ENCODE results near the gene NAALADL2. TPM values are rescaled to one million over a fixed set of nuclear protein-coding genes. Genes with fewer than 3 reads are reported as not detected.

NAALADL2 gene
- total and polyA plus RNA-seq, 2 donors (not counting 1 experiment from before 2014, with no cell fraction given), result not detected

DNA sequence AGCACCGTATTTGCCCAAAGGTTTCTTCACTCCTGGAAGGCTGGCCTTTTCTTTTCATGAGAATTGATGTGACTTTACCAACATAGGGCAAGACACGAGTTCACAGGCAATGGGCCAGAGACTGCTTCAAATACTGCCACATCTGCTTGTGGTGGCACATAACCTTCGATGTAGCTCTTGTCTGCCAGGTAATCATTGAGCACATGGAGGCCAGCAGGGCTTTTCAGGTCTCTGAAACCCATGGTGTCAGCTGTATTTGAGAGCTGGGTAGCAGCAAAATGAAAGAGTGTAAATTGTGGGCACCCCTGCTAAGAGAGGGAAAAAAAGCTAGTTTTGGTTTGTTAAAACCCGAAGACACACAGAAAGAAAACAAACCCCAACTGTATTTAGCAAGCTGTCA lies 200.7 kb downstream of the NAALADL2 start:
- H3K27me3 Mint-ChIP-seq, result no peaks in the 10 kb centered on the region
- ChIA-PET CTCF (no interaction called here), POLR2A (no interaction called here)
- Histone ChIP-seq H3K79me2 (ENCODE audit: control insufficient read depth, insufficient read depth, low read length) (no peaks in the 10 kb centered on the region), H3K27ac (ENCODE audit: low read length in 2 of 2) (no peak overlapping the region), H3K27me3 (replicated peaks in 1 of 4; ENCODE audit: control extremely low read depth in 1 of 4, control insufficient read depth in 3 of 4, insufficient read depth in 4 of 4, low read length in 3 of 4) (no peaks in the 10 kb centered on the region), H3K9ac (ENCODE audit: low read length) (no peak overlapping the region), H3K4me3 (ENCODE audit: control extremely low read depth in 1 of 5, extremely low read depth in 1 of 5, insufficient read depth in 1 of 5, low read depth in 2 of 5, low read length in 4 of 5) (no peak overlapping the region), H3K9me3 (ENCODE audit: control extremely low read depth in 1 of 3, control insufficient read depth in 2 of 3, insufficient read depth in 1 of 3, low read length in 2 of 3) (peaks cover 0 to 4% (median 0%) of the 10 kb centered on the region in 3 donors), H4K20me1 (ENCODE audit: control insufficient read depth, insufficient read depth, low read length, poor library complexity, severe bottlenecking) (no peaks in the 10 kb centered on the region), H3K4me1 (ENCODE audit: control insufficient read depth in 2 of 2, insufficient read depth in 2 of 2, low read length in 2 of 2) (no peaks in the 10 kb centered on the region), H3K36me3 (replicated peaks in 1 of 2; ENCODE audit: control extremely low read depth in 1 of 2, control insufficient read depth in 1 of 2, extremely low read depth in 1 of 2, insufficient read depth in 2 of 2, low read length in 1 of 2) (no peaks in the 10 kb centered on the region), H2AFZ (ENCODE audit: insufficient read depth, low read depth, low read length, poor library complexity, severe bottlenecking) (no peak overlapping the region), H3K4me2 (replicated peaks; ENCODE audit: low read depth, low read length, poor library complexity, severe bottlenecking) (no peak overlapping the region)
- H3K27ac Mint-ChIP-seq, result no peak overlapping the region
- WGBS (ENCODE audit: insufficient coverage), result 90% methylated on average over 3 of the region's 4 CpGs
- TF ChIP-seq CTCF (IDR thresholded peaks at IDR 0.05), result no peak
- TF ChIP-seq EZH2 (IDR thresholded peaks at IDR 0.05; ENCODE audit: borderline replicate concordance, insufficient read depth, low read depth, low read length, poor library complexity, severe bottlenecking), result no peak
- ATAC-seq (ENCODE audit: low read depth), result no peak
- no peaks in the 10 kb centered on the region for H3K4me1 Mint-ChIP-seq
- no peak for DNase-seq
- intact Hi-C loops (cut with micrococcal nuclease), result no loop called here
- peaks cover 8% of the 10 kb centered on the region for H3K9me3 Mint-ChIP-seq (ENCODE audit: insufficient read depth)
- no peak overlapping the region for H3K4me3 Mint-ChIP-seq

GRCh38 chr3:175065497-175065896 lies 206.4 kb downstream of the NAALADL2 start:
- Histone ChIP-seq H3K36me3 (replicated peaks in 1 of 2; ENCODE audit: control extremely low read depth in 1 of 2, control insufficient read depth in 1 of 2, extremely low read depth in 1 of 2, insufficient read depth in 2 of 2, low read length in 1 of 2) (no peaks in the 10 kb centered on the region), H3K79me2 (ENCODE audit: control insufficient read depth, insufficient read depth, low read length) (no peaks in the 10 kb centered on the region), H3K9ac (ENCODE audit: low read length) (no peak overlapping the region), H3K4me1 (ENCODE audit: control insufficient read depth in 2 of 2, insufficient read depth in 2 of 2, low read length in 2 of 2) (no peaks in the 10 kb centered on the region), H2AFZ (ENCODE audit: insufficient read depth, low read depth, low read length, poor library complexity, severe bottlenecking) (no peak overlapping the region), H3K4me2 (replicated peaks; ENCODE audit: low read depth, low read length, poor library complexity, severe bottlenecking) (no peak overlapping the region), H4K20me1 (ENCODE audit: control insufficient read depth, insufficient read depth, low read length, poor library complexity, severe bottlenecking) (no peaks in the 10 kb centered on the region), H3K27me3 (replicated peaks in 1 of 4; ENCODE audit: control extremely low read depth in 1 of 4, control insufficient read depth in 3 of 4, insufficient read depth in 4 of 4, low read length in 3 of 4) (no peaks in the 10 kb centered on the region), H3K27ac (ENCODE audit: low read length in 2 of 2) (no peak overlapping the region), H3K4me3 (ENCODE audit: control extremely low read depth in 1 of 5, extremely low read depth in 1 of 5, insufficient read depth in 1 of 5, low read depth in 2 of 5, low read length in 4 of 5) (no peak overlapping the region), H3K9me3 (ENCODE audit: control extremely low read depth in 1 of 3, control insufficient read depth in 2 of 3, insufficient read depth in 1 of 3, low read length in 2 of 3) (peaks cover 0 to 4% (median 0%) of the 10 kb centered on the region in 3 donors)
- H3K9me3 Mint-ChIP-seq (ENCODE audit: insufficient read depth), result no peaks in the 10 kb centered on the region
- WGBS (ENCODE audit: insufficient coverage), result no CpG with 5 or more reads among the region's 2 CpGs
- no peak overlapping the region for H3K27ac Mint-ChIP-seq
- ChIA-PET CTCF (no interaction called here), POLR2A (no interaction called here)
- H3K4me3 Mint-ChIP-seq, result no peak overlapping the region
- no peaks in the 10 kb centered on the region for H3K27me3 Mint-ChIP-seq
- intact Hi-C loops (cut with micrococcal nuclease), result no loop called here
- no peaks in the 10 kb centered on the region for H3K4me1 Mint-ChIP-seq
- DNase-seq (no peak), ATAC-seq (ENCODE audit: low read depth) (no peak)
- TF ChIP-seq EZH2 (IDR thresholded peaks at IDR 0.05; ENCODE audit: borderline replicate concordance, insufficient read depth, low read depth, low read length, poor library complexity, severe bottlenecking) (no peak), CTCF (IDR thresholded peaks at IDR 0.05) (no peak)

Measured in B cell (primary cell).